ENCODE measurements around the gene PEG3. TPM values are rescaled to one million over a fixed set of nuclear protein-coding genes. Genes with fewer than 3 reads are reported as not detected.

Gene PEG3
- total RNA-seq, 1 donor from 2014 or later, result 7.9 TPM

DNA sequence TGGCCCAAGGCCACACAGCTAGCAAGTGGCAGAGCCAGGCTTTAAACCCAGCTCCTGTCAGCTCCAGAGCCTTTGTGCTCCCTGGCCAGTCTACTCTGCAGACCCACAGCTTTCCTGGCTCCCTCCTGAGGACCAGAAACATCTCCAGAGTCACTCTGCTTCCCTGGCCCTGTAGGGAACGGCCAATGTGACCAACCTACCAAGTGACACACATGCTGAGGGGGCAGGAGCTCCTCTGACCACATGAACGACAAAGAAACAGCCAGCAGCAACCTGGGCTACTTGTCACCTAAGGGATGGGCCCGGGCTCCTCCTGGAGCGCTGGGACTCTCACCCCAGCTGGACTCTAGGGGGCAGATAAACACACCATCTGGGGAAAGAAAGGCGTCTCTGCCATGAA lies 19.3 kb downstream of the PEG3 start:
- no peak for ATAC-seq
- DNase-seq (ENCODE audit: missing footprints), result no peak
- intact Hi-C loops (cut with DNase I), result no loop called here

DNA sequence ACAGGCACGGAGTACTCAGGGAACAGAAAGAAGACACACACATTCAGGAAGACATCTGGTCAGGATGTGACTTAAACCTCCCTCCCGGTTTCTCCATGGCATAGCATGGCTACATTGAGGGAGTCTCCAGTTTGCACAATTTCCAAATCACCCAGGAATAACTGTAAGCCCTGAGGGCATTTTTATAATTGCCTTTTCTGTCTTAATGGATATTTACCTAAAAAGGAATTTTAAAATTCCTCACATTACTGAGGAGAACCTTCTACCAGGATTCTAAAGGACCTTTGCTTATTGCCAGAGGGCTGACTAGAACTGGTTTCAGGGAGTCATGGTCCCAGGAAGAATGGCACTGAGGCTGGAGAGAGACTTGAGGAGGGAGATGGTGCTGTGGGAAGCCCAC lies 21.4 kb downstream of the PEG3 start:
- intact Hi-C loops (cut with DNase I), result no loop called here
- DNase-seq (ENCODE audit: missing footprints) (no peak), ATAC-seq (no peak)

DNA sequence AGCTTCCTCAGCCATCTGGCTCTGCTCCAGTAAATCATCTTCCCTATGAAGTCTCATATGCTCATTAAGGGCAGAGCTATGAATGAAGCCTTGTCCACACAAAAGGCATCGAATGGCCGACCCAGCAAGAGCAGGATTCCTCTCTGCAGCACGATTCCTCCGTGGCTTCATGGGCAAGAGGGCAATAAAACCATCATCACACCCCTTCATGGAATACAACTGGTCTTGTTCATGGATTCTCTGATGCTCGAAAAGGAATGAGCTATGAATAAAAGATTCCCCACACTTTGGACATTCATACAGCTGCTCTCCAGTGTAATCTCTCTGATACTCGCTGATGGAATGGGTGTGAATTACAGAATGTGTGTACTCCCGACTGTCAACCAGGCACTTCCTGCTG lies 25.9 kb downstream of the PEG3 start:
- intact Hi-C loops (cut with DNase I), result no loop called here
- ATAC-seq (no peak), DNase-seq (ENCODE audit: missing footprints) (no peak)

DNA sequence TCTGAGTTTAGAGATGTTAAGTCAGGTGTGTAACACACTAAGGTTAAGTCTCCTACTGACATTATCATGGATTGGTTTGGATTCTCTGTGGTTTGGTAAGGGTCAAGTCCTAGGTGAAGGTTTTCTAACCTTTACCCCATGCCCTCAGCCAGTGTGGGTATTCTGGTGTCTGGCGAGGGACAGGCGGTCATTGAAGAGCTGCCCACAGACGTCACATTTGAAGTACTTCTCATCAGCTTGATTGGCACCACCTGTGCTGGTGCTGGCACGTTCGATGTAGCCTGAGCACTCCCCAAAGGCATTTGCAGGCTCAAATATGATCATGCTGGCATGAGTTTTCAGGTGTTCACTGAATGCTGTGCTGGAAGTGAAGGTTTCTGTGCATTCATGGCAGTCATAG lies 27.0 kb downstream of the PEG3 start:
- ATAC-seq, result no peak
- DNase-seq (ENCODE audit: missing footprints), result no peak
- intact Hi-C loops (cut with DNase I), result no loop called here

DNA sequence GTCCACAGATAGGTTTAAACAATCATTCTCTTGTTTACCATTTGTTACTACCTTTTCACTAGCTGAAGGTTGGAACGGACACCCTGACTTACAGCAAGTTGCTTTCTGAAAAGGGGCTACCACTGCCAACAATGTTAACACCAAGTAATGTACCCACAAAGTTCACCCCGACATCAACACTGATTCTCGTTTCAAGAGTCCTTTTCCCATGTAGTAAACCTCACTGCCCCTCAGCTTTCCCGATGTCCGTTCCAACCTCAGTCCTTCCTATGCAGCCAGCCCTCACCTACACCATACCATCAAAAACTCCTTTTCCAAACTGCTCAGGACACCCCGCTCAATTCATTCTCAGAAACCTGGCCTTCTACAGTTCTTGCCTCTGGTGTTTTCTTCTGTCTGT lies 29.0 kb downstream of the PEG3 start:
- intact Hi-C loops (cut with DNase I), result no loop called here

DNA sequence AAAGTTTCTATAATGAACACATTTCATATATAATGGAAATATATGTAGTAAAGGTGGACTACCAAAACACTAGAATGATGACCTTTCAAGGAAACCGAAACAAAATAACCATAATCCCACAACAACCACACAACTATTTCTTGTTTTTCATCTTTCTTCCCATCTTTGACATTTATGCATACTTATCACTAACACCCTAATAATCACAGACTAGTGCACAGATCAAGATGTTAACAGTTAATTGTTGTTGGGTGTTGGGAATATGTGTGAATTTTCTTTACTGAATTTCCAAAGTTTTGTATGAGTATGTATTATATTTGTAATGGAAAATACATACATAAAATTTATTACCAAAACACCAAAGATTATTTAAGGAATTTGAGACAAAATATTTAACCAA lies 30.3 kb downstream of the PEG3 start:
- intact Hi-C loops (cut with DNase I), result no loop called here
- ATAC-seq, result no peak
- no peak for DNase-seq (ENCODE audit: missing footprints)

More for the DNA sequence above, 29.0 kb downstream of the PEG3 start:
- DNase-seq (ENCODE audit: missing footprints) (no peak), ATAC-seq (no peak)

DNA sequence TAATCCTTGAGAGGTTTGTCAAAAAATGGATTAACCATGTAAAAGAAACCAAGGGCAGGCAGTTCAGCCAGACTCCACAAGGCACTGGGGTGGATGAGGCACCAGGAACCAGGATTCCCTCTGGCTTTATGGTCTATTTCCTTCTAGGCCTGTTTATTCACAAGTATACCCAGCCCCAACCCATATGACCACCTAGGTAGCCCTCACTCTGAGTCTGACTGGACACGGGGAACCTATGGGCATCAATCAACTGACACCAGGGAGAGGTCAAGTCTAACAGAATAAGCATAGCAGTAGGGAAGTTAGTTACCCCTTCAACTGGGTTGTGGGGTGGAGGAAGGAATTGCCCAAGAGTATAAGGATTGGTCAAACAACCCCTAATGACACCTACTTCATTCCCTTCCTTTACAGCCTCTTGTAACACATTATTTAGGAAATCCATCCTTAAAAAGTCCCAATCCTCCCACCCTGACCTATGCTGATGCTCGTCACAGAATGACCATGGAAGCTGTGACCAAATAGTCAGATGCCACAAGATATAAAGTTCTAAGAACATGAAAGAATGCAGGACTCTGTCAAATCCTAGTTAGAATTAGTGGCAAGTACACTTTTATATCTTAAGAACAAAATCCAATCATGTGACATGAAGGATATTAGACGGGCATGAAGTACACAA lies 31.7 kb downstream of the PEG3 start:
- no peak for DNase-seq (ENCODE audit: missing footprints)
- intact Hi-C loops (cut with DNase I), result no loop called here
- no peak for ATAC-seq

DNA sequence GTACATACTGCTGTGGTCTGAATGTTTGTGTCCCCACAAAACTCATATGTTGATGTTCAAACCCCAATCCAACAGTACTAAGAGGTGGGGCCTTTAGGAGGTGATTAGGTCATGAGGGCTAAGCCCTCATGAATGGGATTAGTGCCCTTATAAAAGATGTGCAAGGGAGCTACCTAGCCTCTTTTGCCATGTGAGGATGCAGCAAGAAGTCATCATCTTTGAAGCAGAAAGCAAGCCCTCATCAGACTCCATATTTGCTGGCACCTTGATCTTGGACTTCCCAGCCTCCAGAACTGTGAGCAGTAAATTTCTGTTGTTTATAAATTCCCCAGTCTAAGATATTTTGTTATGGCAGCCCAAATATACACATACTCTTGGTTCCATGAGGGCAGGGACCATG lies 33.9 kb downstream of the PEG3 start:
- intact Hi-C loops (cut with DNase I), result no loop called here
- ATAC-seq (no peak), DNase-seq (ENCODE audit: missing footprints) (no peak)

Other genes with a start within 250 kb of the PEG3 start
- 6.4 TPM for gene ZNF71, start 245.4 kb downstream of the PEG3 start, total RNA-seq
- gene SMIM17, start 197.6 kb downstream of the PEG3 start, total RNA-seq, result not detected
- gene ZNF835, start 169.0 kb downstream of the PEG3 start, total RNA-seq, result 7.3 TPM
- gene ZIM2, start within 50 bp of the PEG3 start, total RNA-seq, result not detected

All from Right ventricle myocardium inferior (tissue), 1 donor.